ENCODE measurements around the gene GRM8.

GRM8 gene

DNA sequence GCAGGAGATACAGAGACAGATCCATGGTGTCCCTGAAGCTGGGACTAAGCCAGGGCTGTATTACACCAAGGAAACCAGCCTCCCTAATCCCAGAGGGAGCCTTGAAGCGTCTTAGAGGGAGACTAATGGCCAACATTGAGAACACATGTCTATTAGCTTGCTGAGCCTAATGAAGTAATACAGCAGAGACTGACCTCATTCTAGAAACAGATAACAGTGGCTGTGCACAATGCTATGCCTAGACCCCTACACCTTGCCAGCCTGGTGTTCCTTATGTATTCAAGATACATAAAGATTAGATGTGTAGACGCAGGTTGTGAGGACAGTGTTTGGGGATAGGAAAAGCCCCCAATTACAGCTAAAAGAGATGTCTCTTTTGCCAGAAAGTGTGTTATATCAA, 19.1 kb downstream of the GRM8 start:
- DNase-seq (ENCODE audit: insufficient read length, low spot score) = no peak
- FAIRE-seq = no peak

GRCh38 chr7:127231415-127231814, 21.3 kb downstream of the GRM8 start:
- no peak for FAIRE-seq
- no peak for DNase-seq (ENCODE audit: insufficient read length, low spot score)

DNA sequence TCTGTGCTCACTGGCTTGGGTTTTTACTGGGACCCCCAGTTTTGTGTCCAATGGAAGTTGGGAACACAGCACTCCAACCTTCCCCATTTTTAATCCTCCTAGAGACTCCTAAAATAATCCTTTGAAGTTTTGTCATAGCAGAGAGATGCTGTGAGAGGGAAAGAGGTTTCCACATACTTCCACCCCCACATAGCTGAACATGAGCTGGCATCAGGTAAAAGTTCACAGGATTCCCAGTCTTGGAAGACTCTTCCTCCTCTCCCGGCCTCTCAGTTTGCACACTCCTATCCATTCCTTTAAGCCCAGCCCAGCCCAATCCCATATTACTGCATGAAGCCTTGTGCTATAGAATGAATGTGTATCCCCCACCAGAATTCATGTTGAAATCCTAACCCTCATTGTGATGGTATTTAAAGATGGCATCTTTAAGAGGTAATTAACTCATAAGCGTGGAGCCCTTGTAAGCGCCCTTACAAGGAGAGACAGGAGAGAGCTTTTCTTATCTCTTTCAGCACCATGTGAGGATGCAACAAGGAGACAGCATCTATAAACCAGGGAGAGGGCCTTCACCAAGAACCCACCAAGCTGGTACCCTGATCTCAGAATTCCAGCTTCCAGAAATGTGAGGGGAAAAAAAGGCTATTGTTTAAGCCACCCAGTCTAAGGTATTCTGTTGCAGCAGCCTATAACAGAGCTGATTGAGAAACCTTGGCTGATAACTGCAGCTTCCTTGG, 22.4 kb downstream of the GRM8 start:
- DNase-seq (ENCODE audit: insufficient read length, low spot score) (no peak), FAIRE-seq (no peak)

GRCh38 chr7:127226685-127227374, 25.9 kb downstream of the GRM8 start:
- DNase-seq (ENCODE audit: insufficient read length, low spot score) (no peak), FAIRE-seq (no peak)

- FAIRE-seq (no peak), DNase-seq (ENCODE audit: insufficient read length, low spot score) (no peak)
Observed at GRCh38 chr7:127221731-127222130, 31.0 kb downstream of the GRM8 start.

GRCh38 chr7:127214956-127215718, 37.6 kb downstream of the GRM8 start:
- no peak for FAIRE-seq
- DNase-seq (ENCODE audit: insufficient read length, low spot score) = no peak

DNA sequence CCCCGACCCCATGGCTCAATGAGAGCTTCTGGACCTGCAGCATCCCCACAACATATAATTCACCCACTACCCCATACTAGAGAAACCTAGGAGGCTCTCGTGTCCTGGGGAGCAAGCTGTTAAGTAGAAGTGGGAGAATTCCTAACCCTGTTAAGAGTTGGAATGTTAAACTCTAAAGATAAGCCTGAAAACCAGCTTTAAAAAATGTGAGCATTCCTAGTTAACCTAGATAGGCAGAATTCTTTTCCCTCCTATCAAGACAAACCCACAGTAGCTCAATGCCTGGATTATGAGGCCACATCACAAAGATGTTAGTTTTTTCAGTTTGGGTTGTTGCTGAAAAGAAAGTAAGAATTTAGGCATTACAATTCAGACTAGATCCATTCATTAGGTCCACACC, 42.9 kb downstream of the GRM8 start:
- DNase-seq (ENCODE audit: insufficient read length, low spot score) = no peak
- FAIRE-seq = no peak

DNA sequence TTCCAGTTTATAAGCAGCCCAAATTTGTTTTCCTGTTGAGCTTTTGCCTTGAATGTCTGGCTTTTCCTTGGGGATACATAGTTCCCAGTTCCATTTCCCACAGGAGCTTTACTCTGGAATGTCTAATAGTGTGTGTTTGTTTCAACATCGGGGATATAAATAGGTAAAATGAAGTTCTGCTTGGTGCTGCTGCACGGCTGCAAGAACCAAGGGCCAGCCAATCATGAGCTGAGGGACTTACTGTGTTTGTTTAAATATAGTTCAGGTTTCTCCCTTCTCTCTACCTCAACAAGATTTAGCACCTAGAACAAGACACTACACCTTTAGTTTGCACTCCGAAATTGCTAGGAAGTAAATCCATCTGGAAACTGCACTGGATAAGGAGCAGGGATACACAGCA, 43.9 kb downstream of the GRM8 start:
- FAIRE-seq (no peak), DNase-seq (ENCODE audit: insufficient read length, low spot score) (no peak)

- DNase-seq (ENCODE audit: insufficient read length, low spot score) (no peak), FAIRE-seq (no peak)
Observed at GRCh38 chr7:127208351-127208750, 44.4 kb downstream of the GRM8 start.

- FAIRE-seq (no peak), DNase-seq (ENCODE audit: insufficient read length, low spot score) (no peak)
Observed at GRCh38 chr7:127207806-127208205, 44.9 kb downstream of the GRM8 start.

DNA sequence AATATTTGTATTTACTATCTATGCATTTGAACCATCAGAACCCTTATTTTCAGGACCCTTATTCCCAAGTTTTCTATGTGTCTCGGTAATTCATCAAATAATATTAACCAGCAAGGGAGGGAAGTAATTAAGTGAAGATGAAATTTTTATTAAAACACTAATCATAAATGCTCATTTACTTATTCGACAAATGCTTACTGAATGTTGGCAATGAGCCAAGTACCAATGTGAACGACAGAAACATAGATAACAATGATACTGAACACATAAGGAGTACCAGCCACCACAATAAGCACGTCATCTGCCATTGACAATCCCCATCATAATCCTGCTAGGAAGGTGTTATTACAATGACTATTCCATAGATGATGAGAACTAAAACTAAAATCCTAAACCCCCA, 45.5 kb downstream of the GRM8 start:
- no peak for FAIRE-seq

DNA sequence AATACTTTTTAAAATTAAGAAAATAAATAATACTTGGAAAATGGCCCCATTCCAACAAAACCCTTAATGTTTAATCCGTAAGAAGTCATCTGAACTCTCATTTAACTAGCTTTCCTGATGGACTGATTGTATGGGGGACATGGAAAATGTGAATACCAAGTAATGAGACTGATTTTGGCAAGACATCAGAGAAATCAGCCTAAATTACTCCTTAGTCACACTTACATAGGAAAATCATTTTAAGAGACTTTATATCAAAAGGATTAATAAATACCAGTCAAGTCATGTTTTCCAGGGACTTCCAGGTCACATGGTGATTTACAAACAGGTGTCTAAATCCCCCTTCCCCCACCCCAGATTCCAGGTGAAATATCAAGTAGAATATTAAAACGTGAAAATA, 58.2 kb downstream of the GRM8 start:
- FAIRE-seq (no peak), DNase-seq (ENCODE audit: insufficient read length, low spot score) (no peak)

More for the DNA sequence above, 45.5 kb downstream of the GRM8 start:
- no peak for DNase-seq (ENCODE audit: insufficient read length, low spot score)

- FAIRE-seq (no peak), DNase-seq (ENCODE audit: insufficient read length, low spot score) (no peak)
Observed at GRCh38 chr7:127189886-127190285, 62.9 kb downstream of the GRM8 start.

- DNase-seq (ENCODE audit: insufficient read length, low spot score) = no peak
- FAIRE-seq = no peak
Observed at GRCh38 chr7:127189074-127189473, 63.7 kb downstream of the GRM8 start.

DNA sequence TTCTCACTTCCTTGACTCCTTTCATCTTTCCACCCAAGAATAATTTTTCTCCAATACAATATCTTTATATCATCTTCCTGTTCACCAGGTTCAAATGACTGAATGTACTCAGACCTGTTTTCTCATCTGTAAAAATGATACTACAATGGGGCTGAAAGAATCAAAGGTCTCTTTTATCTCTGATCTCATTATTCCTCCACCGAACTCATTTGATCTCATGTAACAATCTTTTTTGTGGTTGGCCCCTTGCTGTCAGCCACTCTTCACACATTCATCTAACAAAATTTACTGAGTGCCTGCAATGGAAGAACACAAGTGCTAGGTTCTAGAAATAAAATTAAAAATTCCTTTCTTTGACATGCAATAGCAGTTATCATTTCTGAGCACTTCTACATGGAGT, 65.0 kb downstream of the GRM8 start:
- DNase-seq (ENCODE audit: insufficient read length, low spot score) = no peak
- no peak for FAIRE-seq

GRCh38 chr7:127186686-127187085, 66.1 kb downstream of the GRM8 start:
- DNase-seq (ENCODE audit: insufficient read length, low spot score) (no peak), FAIRE-seq (no peak)

- DNase-seq (ENCODE audit: insufficient read length, low spot score) = no peak
- no peak for FAIRE-seq
Observed at GRCh38 chr7:127177156-127177555, 75.6 kb downstream of the GRM8 start.

DNA sequence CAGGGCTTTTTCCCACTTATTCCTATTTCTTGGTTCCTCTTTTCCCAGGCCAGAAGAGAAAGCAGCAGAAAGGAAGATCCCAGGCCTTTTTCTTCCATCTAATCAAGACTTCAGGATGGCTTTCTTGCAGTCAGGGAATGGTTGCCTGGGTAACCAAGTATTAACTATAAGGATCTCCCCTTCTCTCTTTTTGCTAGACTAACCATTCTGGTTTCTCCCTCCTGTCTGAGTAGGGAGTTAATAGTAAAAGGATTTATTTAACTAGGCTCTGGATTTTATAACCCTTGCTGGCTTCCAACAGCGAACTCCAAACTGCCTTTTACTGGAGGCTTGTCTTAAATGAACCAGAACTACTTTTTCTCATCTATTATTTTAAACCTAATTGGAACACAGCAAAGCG, 90.4 kb downstream of the GRM8 start:
- no peak for FAIRE-seq
- DNase-seq (ENCODE audit: insufficient read length, low spot score) = no peak

- FAIRE-seq (no peak), DNase-seq (ENCODE audit: insufficient read length, low spot score) (no peak)
Observed at GRCh38 chr7:127158659-127159058, 94.1 kb downstream of the GRM8 start.

- FAIRE-seq = no peak
- no peak for DNase-seq (ENCODE audit: insufficient read length, low spot score)
Observed at GRCh38 chr7:127154958-127155357, 97.8 kb downstream of the GRM8 start.

GRCh38 chr7:127154101-127154500, 98.6 kb downstream of the GRM8 start:
- DNase-seq (ENCODE audit: insufficient read length, low spot score) (no peak), FAIRE-seq (no peak)

GRCh38 chr7:127153315-127153714, 99.4 kb downstream of the GRM8 start:
- FAIRE-seq (no peak), DNase-seq (ENCODE audit: insufficient read length, low spot score) (no peak)
